HS-5 (cell line): ENCODE results near the gene NLRC4.
"Not testable (repeated sequence)": the region's sequence is repeated elsewhere in the genome, so short reads cannot be mapped to it uniquely, and the experiment has no call there.

Experiments
- DNase-seq: peaks from one replicate; pipeline ENCODE4 v3.0.0-alpha.2; 2012; ENCODE audit warnings: low read depth

NLRC4 gene

GRCh38 chr2:32242331-32242730 is 22.4 kb downstream of the NLRC4 start:
- DNase-seq = no peak

- no peak for DNase-seq
Observed at GRCh38 chr2:32237996-32238395, 26.7 kb downstream of the NLRC4 start.

GRCh38 chr2:32237488-32237887 is 27.2 kb downstream of the NLRC4 start:
- DNase-seq = no peak

GRCh38 chr2:32235315-32235714 is 29.4 kb downstream of the NLRC4 start:
- DNase-seq = no peak

- DNase-seq = no peak
Observed at GRCh38 chr2:32231959-32232358, 32.7 kb downstream of the NLRC4 start.

- DNase-seq = no peak
Observed at GRCh38 chr2:32229635-32230034, 35.1 kb downstream of the NLRC4 start.

- DNase-seq = no peak
Observed at GRCh38 chr2:32228181-32228580, 36.5 kb downstream of the NLRC4 start.

GRCh38 chr2:32227492-32227891 is 37.2 kb downstream of the NLRC4 start:
- no peak for DNase-seq

GRCh38 chr2:32222966-32223365 is 41.7 kb downstream of the NLRC4 start:
- no peak for DNase-seq

- DNase-seq = no peak
Observed at GRCh38 chr2:32220445-32220844, 44.2 kb downstream of the NLRC4 start.

GRCh38 chr2:32212295-32212694 is 52.4 kb downstream of the NLRC4 start:
- no peak for DNase-seq

- no peak for DNase-seq
Observed at GRCh38 chr2:32210767-32211408, 53.8 kb downstream of the NLRC4 start.

GRCh38 chr2:32203428-32203827 is 61.3 kb downstream of the NLRC4 start:
- not testable (repeated sequence) for DNase-seq

- DNase-seq = no peak
Observed at GRCh38 chr2:32200814-32201213, 63.9 kb downstream of the NLRC4 start.

- no peak for DNase-seq
Observed at GRCh38 chr2:32192418-32192817, 72.3 kb downstream of the NLRC4 start.

- no peak for DNase-seq
Observed at GRCh38 chr2:32189011-32189410, 75.7 kb downstream of the NLRC4 start.

- DNase-seq = no peak
Observed at GRCh38 chr2:32182667-32183066, 82.0 kb downstream of the NLRC4 start.
